ENCODE data around the gene PGAM2.

The PGAM2 gene

GRCh38 chr7:44082541-44083207, 17.3 kb upstream of the PGAM2 start:
- peak; percentile 97 to 99 for DNase-seq

GRCh38 chr7:44081266-44081748, 15.9 kb upstream of the PGAM2 start:
- DNase-seq, result no peak

- no peak for DNase-seq
Observed at GRCh38 chr7:44080686-44081265, 15.4 kb upstream of the PGAM2 start.

GRCh38 chr7:44080118-44080517, 14.8 kb upstream of the PGAM2 start:
- no peak for DNase-seq

GRCh38 chr7:44079331-44080021, 14.1 kb upstream of the PGAM2 start:
- no peak for DNase-seq

GRCh38 chr7:44078521-44078920, 13.2 kb upstream of the PGAM2 start:
- no peak for DNase-seq

GRCh38 chr7:44077681-44078091, 12.3 kb upstream of the PGAM2 start:
- no peak for DNase-seq

GRCh38 chr7:44077061-44077460, 11.7 kb upstream of the PGAM2 start:
- no peak for DNase-seq

- no peak for DNase-seq
Observed at GRCh38 chr7:44076101-44076895, 10.9 kb upstream of the PGAM2 start.

- DNase-seq, result no peak
Observed at GRCh38 chr7:44075296-44076075, 10.1 kb upstream of the PGAM2 start.

GRCh38 chr7:44074349-44074695, 9.0 kb upstream of the PGAM2 start:
- no peak for DNase-seq

- DNase-seq, result no peak
Observed at GRCh38 chr7:44073664-44074348, 8.4 kb upstream of the PGAM2 start.

- peak in 1 of 2 experiments; percentile 62 for DNase-seq
Observed at GRCh38 chr7:44072364-44073231, 7.2 kb upstream of the PGAM2 start.

- no peak for DNase-seq
Observed at GRCh38 chr7:44071726-44072363, 6.5 kb upstream of the PGAM2 start.

- no peak for DNase-seq
Observed at GRCh38 chr7:44068054-44068453, 2.7 kb upstream of the PGAM2 start.

- no peak for DNase-seq
Observed at GRCh38 chr7:44067064-44067951, 1.9 kb upstream of the PGAM2 start.

- DNase-seq, result no peak
Observed at GRCh38 chr7:44066494-44067063, 1.2 kb upstream of the PGAM2 start.

- no peak for DNase-seq
Observed at GRCh38 chr7:44066111-44066460, 719 bp upstream of the PGAM2 start.

- no peak for DNase-seq
Observed at GRCh38 chr7:44064791-44065430, 456 bp downstream of the PGAM2 start.
